Urothelium cell line (cell line): ENCODE data around the gene SPDEF.

Experiments used
- DNase-seq: peaks from one replicate; pipeline ENCODE4 v3.0.0; 2011; ENCODE audit warnings: low spot score, mixed read lengths
- FAIRE-seq: peaks from 2 replicates; lab custom pipeline; 2011; peaks lifted over from hg19 to GRCh38; lab: Jason Lieb, UNC

Gene SPDEF

GRCh38 chr6:34556031-34556471 lies at the start of gene SPDEF:
Gene SPDEF, minus strand, starts transcription at chr6:34556329. Its CDS starts 11,874 bp downstream, at chr6:34544455.
- DNase-seq (peak; percentile 44), FAIRE-seq (no peak)

GRCh38 chr6:34603707-34604106 lies 47.6 kb upstream of the SPDEF start:
- FAIRE-seq = no peak

GRCh38 chr6:34602318-34603111 lies 46.4 kb upstream of the SPDEF start:
- FAIRE-seq (no peak), DNase-seq (peak; percentile 41)

More at GRCh38 chr6:34603707-34604106, 47.6 kb upstream of the SPDEF start:
- DNase-seq = no peak

GRCh38 chr6:34601706-34602105 lies 45.6 kb upstream of the SPDEF start:
- FAIRE-seq (no peak), DNase-seq (no peak)

- FAIRE-seq = no peak
- no peak for DNase-seq
Measured at GRCh38 chr6:34600796-34601195, 44.7 kb upstream of the SPDEF start.

GRCh38 chr6:34600101-34600500 lies 44.0 kb upstream of the SPDEF start:
- FAIRE-seq (no peak), DNase-seq (no peak)

- FAIRE-seq (no peak), DNase-seq (no peak)
Measured at GRCh38 chr6:34598712-34599111, 42.6 kb upstream of the SPDEF start.

- FAIRE-seq (no peak), DNase-seq (no peak)
Measured at GRCh38 chr6:34597605-34598353, 41.6 kb upstream of the SPDEF start.

GRCh38 chr6:34596798-34597197 lies 40.7 kb upstream of the SPDEF start:
- DNase-seq (no peak), FAIRE-seq (no peak)

- FAIRE-seq (no peak), DNase-seq (no peak)
Measured at GRCh38 chr6:34595332-34596184, 39.4 kb upstream of the SPDEF start.

GRCh38 chr6:34593701-34594100 lies 37.6 kb upstream of the SPDEF start:
- FAIRE-seq = no peak
- DNase-seq = no peak

GRCh38 chr6:34592208-34592952 lies 36.3 kb upstream of the SPDEF start:
- FAIRE-seq = no peak

GRCh38 chr6:34589691-34590090 lies 33.6 kb upstream of the SPDEF start:
- FAIRE-seq = no peak

More at GRCh38 chr6:34592208-34592952, 36.3 kb upstream of the SPDEF start:
- no peak for DNase-seq

GRCh38 chr6:34589140-34589539 lies 33.0 kb upstream of the SPDEF start:
- no peak for DNase-seq
- no peak for FAIRE-seq

More at GRCh38 chr6:34589691-34590090, 33.6 kb upstream of the SPDEF start:
- no peak for DNase-seq

- FAIRE-seq = no peak
- DNase-seq = no peak
Measured at GRCh38 chr6:34587851-34588250, 31.7 kb upstream of the SPDEF start.

- no peak for FAIRE-seq
Measured at GRCh38 chr6:34587325-34587724, 31.2 kb upstream of the SPDEF start.

GRCh38 chr6:34586327-34587040 lies 30.4 kb upstream of the SPDEF start:
- no peak for DNase-seq
- no peak for FAIRE-seq

More at GRCh38 chr6:34587325-34587724, 31.2 kb upstream of the SPDEF start:
- no peak for DNase-seq

GRCh38 chr6:34585512-34586061 lies 29.5 kb upstream of the SPDEF start:
- no peak for FAIRE-seq

GRCh38 chr6:34585108-34585507 lies 29.0 kb upstream of the SPDEF start:
- FAIRE-seq = no peak
- no peak for DNase-seq

More at GRCh38 chr6:34585512-34586061, 29.5 kb upstream of the SPDEF start:
- DNase-seq = no peak
